Spleen (tissue), 11 donors: ENCODE measurements around the gene SPATA46. TPM values are rescaled to one million over a fixed set of nuclear protein-coding genes. Genes with fewer than 3 reads are reported as not detected.

Source experiments
- DNase-seq: peaks from one replicate; pipeline ENCODE4 v3.0.0-alpha.2; 2020
- H3K27ac ChIP-seq, 8 donors: fragments of 200-600 bp; sonication (generic) in 7 of 8; 1 replicate in 4 of 8; 2 replicates in 4 of 8; pipeline versions ENCODE4 v1.5.0 to v1.8.0; 2016 to 2021; ENCODE audit warnings: inconsistent platforms in 4 of 8, mild to moderate bottlenecking in 4 of 8, moderate library complexity in 1 of 8
- H3K27me3 ChIP-seq, 7 donors: fragments of 200-600 bp; sonication (generic) in 6 of 7; replicated peaks in 1 of 7; 1 replicate in 4 of 7; 2 replicates in 3 of 7; pipeline versions ENCODE4 v1.5.0 to v1.8.0; 2016 to 2021; ENCODE audit warnings: inconsistent platforms in 3 of 7, mild to moderate bottlenecking in 1 of 7
- H3K36me3 ChIP-seq, 6 donors: fragments of 200-600 bp; sonication (generic) in 5 of 6; 1 replicate in 4 of 6; 2 replicates in 2 of 6; pipeline versions ENCODE4 v1.5.0 to v1.8.0; 2016 to 2021; ENCODE audit warnings: inconsistent platforms in 2 of 6
- H3K4me1 ChIP-seq, 6 donors: fragments of 200-600 bp; sonication (generic) in 5 of 6; 1 replicate in 3 of 6; 2 replicates in 3 of 6; pipeline versions ENCODE4 v1.5.0 to v1.8.0; 2016 to 2021; ENCODE audit warnings: inconsistent platforms in 3 of 6
- H3K4me3 ChIP-seq, 8 donors: fragments of 200-600 bp; sonication (generic) in 7 of 8; 1 replicate in 4 of 8; 2 replicates in 4 of 8; pipeline versions ENCODE4 v1.5.0 to v1.8.0; 2016 to 2021; ENCODE audit warnings: inconsistent platforms in 4 of 8, mild to moderate bottlenecking in 4 of 8, moderate library complexity in 2 of 8
- H3K9me3 ChIP-seq, 8 donors: fragments of 200-600 bp; sonication (generic) in 7 of 8; 1 replicate in 4 of 8; 2 replicates in 4 of 8; pipeline versions ENCODE4 v1.5.0 to v1.8.0; 2016 to 2021; ENCODE audit warnings: inconsistent platforms in 4 of 8
- CTCF ChIP-seq, 11 experiments: fragments of 200-600 bp in 7 of 11; fragments of 450-650 bp in 4 of 11; sonication (generic) in 4 of 11; IDR thresholded peaks in 8 of 11; conservative IDR thresholded peaks in 3 of 11; 1 replicate in 7 of 11; 2 replicates in 4 of 11; pipeline versions ENCODE4 v1.4.0 to v1.8.0; 2016 to 2021; ENCODE audit warnings: antibody characterized with exemption in 11 of 11, inconsistent platforms in 4 of 11, mild to moderate bottlenecking in 1 of 11
- POLR2A ChIP-seq, 3 donors: fragments of 450-650 bp; IDR thresholded peaks; one replicate each; pipeline ENCODE4 v1.5.1; 2017; ENCODE audit warnings: antibody characterized with exemption in 3 of 3, mild to moderate bottlenecking in 1 of 3
- POLR2AphosphoS5 ChIP-seq, 3 donors: sonication (generic); formaldehyde crosslinking; IDR thresholded peaks; one replicate each; pipeline ENCODE4 v1.5.1; 2017; ENCODE audit warnings: antibody characterized with exemption in 3 of 3
- WGBS, 5 donors: extraction: QIAGEN DNeasy Blood & Tissue Kit in 3 of 5; methylation state at CpG; one replicate each; pipeline versions ENCODE4 v1.1.5 to v1.1.7; 2013 to 2018; 5-methylcytosine and 5-hydroxymethylcytosine counted together
- intact Hi-C: fragments of 100-400 bp; cut with DNase I; formaldehyde crosslinking; loops from one replicate; pipeline ENCODE4 v1.15.0; 2023; ENCODE audit warnings: low total_unique reads
- polyA plus RNA-seq, 3 donors: library from polyadenylated mRNA; stranded (reverse); fragments of 200-250 nt; gene quantifications; one replicate each; pipeline ENCODE4 v1.2.1, GENCODE V29; 2013
- total RNA-seq, 7 donors: library from RNA; depleted of rRNA in 3 of 7; stranded (reverse); fragments of >200 nt in 3 of 7; fragmentation: NEBNext Ultra II Directional in 4 of 7; extraction: Animal tissue kit (Norgen Biotek cat#: 25700) in 4 of 7; gene quantifications; one replicate each; pipeline versions ENCODE4 v1.1.0 to v1.2.1, GENCODE V29; 2016 to 2021
- donor health status: healthy with polysubstance abuse.
- donor health status: DM: no; HTN: no; CAD: no; lungs with moderate emphysema.
- donor health status: DM: no; HTN: no; CAD: no.
- donor health status: Bipolar disorder and iron deficiency.
- donor health status: healthy.
- donor health status: DM: no; HTN: no; CAD: no.
- donor health status: DM: yes; HTN: yes; CAD: no.

SPATA46 gene
- total and polyA plus RNA-seq, 10 donors, result not detected

DNA sequence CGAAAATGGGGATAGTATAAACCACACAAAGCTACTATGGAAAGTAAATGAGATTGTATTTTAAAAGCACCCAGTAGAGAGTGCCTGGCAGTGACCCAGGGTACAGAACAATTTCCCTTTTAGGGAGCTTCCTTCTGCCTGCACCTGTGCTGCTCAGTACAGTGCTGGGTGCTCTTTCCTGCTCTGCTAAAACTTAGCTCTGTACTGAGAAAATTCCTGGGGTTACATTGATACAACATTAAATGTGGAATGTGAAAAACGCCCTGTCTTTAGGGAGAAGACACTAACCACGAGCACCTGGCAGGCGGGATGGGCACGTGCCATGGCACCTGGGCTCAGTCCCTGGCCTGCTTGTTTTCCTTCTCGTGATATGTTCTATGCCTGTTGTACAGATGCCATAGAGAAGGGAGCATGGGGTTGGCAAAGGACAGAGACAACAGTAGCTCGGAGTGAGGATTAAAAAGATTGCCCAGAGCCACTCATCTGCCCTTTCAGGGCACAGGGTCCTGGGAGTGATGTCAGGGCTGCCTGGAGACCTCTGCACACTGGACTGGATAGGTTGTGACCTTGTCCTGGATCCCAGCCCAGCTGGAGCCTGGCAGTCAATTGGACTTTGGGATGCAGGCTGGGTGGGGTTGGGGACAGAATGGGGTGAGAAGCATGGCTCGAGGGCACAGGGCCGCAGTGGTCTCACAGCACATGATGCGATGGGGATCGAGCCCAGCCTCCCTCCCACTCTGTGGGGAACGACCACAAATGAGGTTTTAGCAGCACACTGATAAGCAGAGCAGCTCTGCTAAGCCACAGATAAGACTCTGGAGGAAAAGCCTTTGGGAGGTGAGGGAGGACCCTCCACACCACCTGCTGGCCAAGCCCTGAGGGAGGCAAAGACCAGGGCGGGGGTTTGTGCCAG, 4.2 kb downstream of the SPATA46 start:
- intact Hi-C loops, result no loop called here
- WGBS, 5 donors, result 39 to 55% (median 41%) methylated on average over 13 of the region's 13 CpGs
- no peaks in the 10 kb centered on the region for H3K4me1 ChIP-seq
- no peak for DNase-seq
- peaks cover 0 to under 1% (median 0%) of the 10 kb centered on the region in 7 donors for H3K27me3 ChIP-seq
- peaks cover 0 to 19% (median 0%) of the 10 kb centered on the region in 6 donors for H3K36me3 ChIP-seq
- H3K9me3 ChIP-seq, result no peaks in the 10 kb centered on the region
- H3K27ac ChIP-seq, result no peak overlapping the region
- TF ChIP-seq POLR2A (IDR thresholded peaks at IDR 0.05) (no peak), POLR2AphosphoS5 (IDR thresholded peaks at IDR 0.05) (no peak), CTCF (IDR thresholded peaks at IDR 0.05 in 8 of 11, conservative IDR thresholded peaks at IDR 0.05 in 3 of 11) (no peak)
- H3K4me3 ChIP-seq, result no peak overlapping the region

DNA sequence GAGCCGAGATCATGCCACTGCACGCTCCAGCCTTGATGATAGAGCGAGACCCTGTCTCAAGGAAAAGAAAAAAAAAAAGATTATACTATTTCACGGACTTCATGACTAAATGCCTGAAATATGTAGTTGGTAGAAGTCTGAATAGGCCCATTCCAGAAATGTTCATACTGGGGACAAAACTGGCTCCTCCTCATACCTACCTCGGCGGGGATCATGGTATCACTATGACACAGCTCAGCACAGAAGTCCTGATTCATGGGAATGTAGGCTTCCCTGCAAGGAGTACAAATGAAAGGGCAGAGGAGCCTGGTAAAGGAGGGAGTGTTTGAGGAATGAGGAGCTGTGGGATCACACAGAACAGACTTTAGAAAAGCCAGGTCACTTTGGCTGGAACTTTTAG, 5.0 kb downstream of the SPATA46 start:
- 87 to 96% (median 88%) methylated on average over 6 of the region's 6 CpGs for WGBS, 5 donors
- Histone ChIP-seq H3K9me3 (no peaks in the 10 kb centered on the region), H3K4me1 (no peaks in the 10 kb centered on the region), H3K27ac (no peak overlapping the region), H3K36me3 (peaks cover 0 to 27% (median 0%) of the 10 kb centered on the region in 6 donors), H3K27me3 (peaks cover 0 to 8% (median 0%) of the 10 kb centered on the region in 7 donors), H3K4me3 (no peak overlapping the region)
- intact Hi-C loops, result no loop called here
- DNase-seq, result no peak
- TF ChIP-seq POLR2AphosphoS5 (IDR thresholded peaks at IDR 0.05) (no peak), CTCF (IDR thresholded peaks at IDR 0.05 in 8 of 11, conservative IDR thresholded peaks at IDR 0.05 in 3 of 11) (no peak), POLR2A (IDR thresholded peaks at IDR 0.05) (no peak)

GRCh38 chr1:162370721-162371120, 5.9 kb downstream of the SPATA46 start:
- 88 to 99% (median 91%) methylated on average over 3 of the region's 3 CpGs for WGBS, 5 donors
- no peak for DNase-seq

More at GRCh38 chr1:162370721-162371120, 5.9 kb downstream of the SPATA46 start:
- Histone ChIP-seq H3K4me1 (no peaks in the 10 kb centered on the region), H3K36me3 (peaks cover 0 to 32% (median 0%) of the 10 kb centered on the region in 6 donors), H3K9me3 (no peaks in the 10 kb centered on the region), H3K27ac (no peak overlapping the region), H3K27me3 (peaks cover 0 to 8% (median 0%) of the 10 kb centered on the region in 7 donors), H3K4me3 (no peak overlapping the region)
- TF ChIP-seq POLR2A (IDR thresholded peaks at IDR 0.05), result no peak
- no peak for TF ChIP-seq POLR2AphosphoS5 (IDR thresholded peaks at IDR 0.05)
- TF ChIP-seq CTCF (IDR thresholded peaks at IDR 0.05 in 8 of 11, conservative IDR thresholded peaks at IDR 0.05 in 3 of 11), result no peak
- intact Hi-C loops, result no loop called here
